Testis (tissue), 2 donors: Measurements from ENCODE around the gene TSKU.

Source experiments
- POLR2A ChIP-seq: fragments of 450-650 bp; IDR thresholded peaks from one replicate; pipeline ENCODE4 v1.6.1; 2017; ENCODE audit warnings: antibody characterized with exemption, mild to moderate bottlenecking, moderate library complexity
- TF ChIP-seq, protein P1 (sequence below), 3 experiments: fragments of 450-650 bp in 2 of 3; fragments of 200-600 bp in 1 of 3; sonication (generic) in 1 of 3; IDR thresholded peaks; one replicate each; pipeline ENCODE4 v1.5.1; 2016 to 2019; ENCODE audit warnings: antibody characterized with exemption in 3 of 3, mild to moderate bottlenecking in 2 of 3, moderate library complexity in 1 of 3

GRCh38 chr11:76738618-76739240 is 44.4 kb upstream of the TSKU start:
- TF ChIP-seq, protein P1, sequence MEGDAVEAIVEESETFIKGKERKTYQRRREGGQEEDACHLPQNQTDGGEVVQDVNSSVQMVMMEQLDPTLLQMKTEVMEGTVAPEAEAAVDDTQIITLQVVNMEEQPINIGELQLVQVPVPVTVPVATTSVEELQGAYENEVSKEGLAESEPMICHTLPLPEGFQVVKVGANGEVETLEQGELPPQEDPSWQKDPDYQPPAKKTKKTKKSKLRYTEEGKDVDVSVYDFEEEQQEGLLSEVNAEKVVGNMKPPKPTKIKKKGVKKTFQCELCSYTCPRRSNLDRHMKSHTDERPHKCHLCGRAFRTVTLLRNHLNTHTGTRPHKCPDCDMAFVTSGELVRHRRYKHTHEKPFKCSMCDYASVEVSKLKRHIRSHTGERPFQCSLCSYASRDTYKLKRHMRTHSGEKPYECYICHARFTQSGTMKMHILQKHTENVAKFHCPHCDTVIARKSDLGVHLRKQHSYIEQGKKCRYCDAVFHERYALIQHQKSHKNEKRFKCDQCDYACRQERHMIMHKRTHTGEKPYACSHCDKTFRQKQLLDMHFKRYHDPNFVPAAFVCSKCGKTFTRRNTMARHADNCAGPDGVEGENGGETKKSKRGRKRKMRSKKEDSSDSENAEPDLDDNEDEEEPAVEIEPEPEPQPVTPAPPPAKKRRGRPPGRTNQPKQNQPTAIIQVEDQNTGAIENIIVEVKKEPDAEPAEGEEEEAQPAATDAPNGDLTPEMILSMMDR (IDR thresholded peaks at IDR 0.05): no peak
- TF ChIP-seq POLR2A: no peak
